GM10847 (cell line): Measurements from ENCODE around the gene KRTAP17-1.

Experiments used
- POLR2A ChIP-seq: IDR thresholded peaks from 2 replicates; pipeline ENCODE4 v1.6.1; 2011; ENCODE audit not compliant: insufficient read length; ENCODE audit errors: extremely low read depth

The KRTAP17-1 gene

GRCh38 chr17:41322903-41323895, 7.7 kb upstream of the KRTAP17-1 start:
- TF ChIP-seq POLR2A: no peak

GRCh38 chr17:41322094-41322902, 6.8 kb upstream of the KRTAP17-1 start:
- TF ChIP-seq POLR2A: no peak

GRCh38 chr17:41318231-41318630, 2.7 kb upstream of the KRTAP17-1 start:
- no peak for TF ChIP-seq POLR2A

GRCh38 chr17:41315814-41316445, 420 bp upstream of the KRTAP17-1 start:
- TF ChIP-seq POLR2A: no peak

GRCh38 chr17:41311111-41311510, 4.4 kb downstream of the KRTAP17-1 start:
- TF ChIP-seq POLR2A: no peak

GRCh38 chr17:41308918-41309359, 6.6 kb downstream of the KRTAP17-1 start, which contains the start of gene KRTAP16-1:
Gene KRTAP16-1 (minus strand): TSS chr17:41309309. CDS start chr17:41309253, 56 bp downstream.
- no peak for TF ChIP-seq POLR2A

- no peak for TF ChIP-seq POLR2A
Measured at GRCh38 chr17:41308251-41308917, 7.1 kb downstream of the KRTAP17-1 start.

GRCh38 chr17:41307647-41308046, 7.9 kb downstream of the KRTAP17-1 start:
- no peak for TF ChIP-seq POLR2A

- no peak for TF ChIP-seq POLR2A
Measured at GRCh38 chr17:41304091-41304490, 11.4 kb downstream of the KRTAP17-1 start.

GRCh38 chr17:41302981-41303380, 12.5 kb downstream of the KRTAP17-1 start:
- no peak for TF ChIP-seq POLR2A

GRCh38 chr17:41301916-41302901, 13.3 kb downstream of the KRTAP17-1 start, which contains the start of gene KRTAP29-1:
Gene KRTAP29-1 (minus strand): TSS chr17:41302851. CDS start chr17:41302851, 0 bp downstream.
- no peak for TF ChIP-seq POLR2A

GRCh38 chr17:41301204-41301790, 14.2 kb downstream of the KRTAP17-1 start:
- no peak for TF ChIP-seq POLR2A
